ENCODE measurements around the gene TBXA2R. TPM values are rescaled to one million over a fixed set of nuclear protein-coding genes. Genes with fewer than 3 reads are reported as not detected.

TBXA2R gene
- total RNA-seq, 2 experiments from 2014 or later = 0.47 to 0.75 TPM

GRCh38 chr19:3604227-3604986 lies 2.3 kb downstream of the TBXA2R start:
- Histone ChIP-seq H3K4me3 (ENCODE audit: low read length) (peak overlapping the region; percentile 49), H3K9me3 (ENCODE audit: control insufficient read depth in 1 of 2, insufficient read depth in 1 of 2, low read length in 2 of 2) (peaks cover 0 to 18% of the 10 kb centered on the region in 2 experiments), H3K36me3 (ENCODE audit: insufficient read depth, low read length) (no peaks in the 10 kb centered on the region), H3K4me1 (ENCODE audit: insufficient read depth, low read length) (peaks cover 40% of the 10 kb centered on the region), H3K27ac (ENCODE audit: low read depth in 1 of 2, low read length in 2 of 2) (no peak overlapping the region), H3K27me3 (ENCODE audit: control insufficient read depth in 1 of 2, insufficient read depth in 2 of 2, low read length in 2 of 2) (peaks cover 0 to 3% of the 10 kb centered on the region in 2 experiments)
- ATAC-seq (ENCODE audit: poor library complexity) (no peak), DNase-seq (no peak)
- Mint-ChIP-seq H3K4me3 (peak overlapping the region; percentile 38), H3K9me3 (no peaks in the 10 kb centered on the region), H3K36me3 (ENCODE audit: low read depth) (no peaks in the 10 kb centered on the region), H3K27me3 (no peaks in the 10 kb centered on the region), H3K4me1 (ENCODE audit: low read depth) (peaks cover 14% of the 10 kb centered on the region), H3K27ac (no peak overlapping the region)
- intact Hi-C loops (cut with DNase I, micrococcal nuclease) = no loop called here
- ChIA-PET POLR2A (interaction anchor here (0.6 to 1.2 kb wide), 9 partner anchors 13 to 158 kb away, joined by 3 to 6 read pairs (median 4); partner anchors contain the start of genes MFSD12 and MRPL54), CTCF (no interaction called here)
- no peak for TF ChIP-seq CTCF (IDR thresholded peaks at IDR 0.05)

- no peak for TF ChIP-seq CTCF (IDR thresholded peaks at IDR 0.05)
- H3K27me3 ChIP-seq (ENCODE audit: control insufficient read depth in 1 of 2, insufficient read depth in 2 of 2, low read length in 2 of 2) = peaks cover 0 to 3% of the 10 kb centered on the region in 2 experiments
- peaks cover 0 to 16% of the 10 kb centered on the region in 2 experiments for H3K9me3 ChIP-seq (ENCODE audit: control insufficient read depth in 1 of 2, insufficient read depth in 1 of 2, low read length in 2 of 2)
- ATAC-seq (ENCODE audit: poor library complexity) (no peak), DNase-seq (no peak)
- H3K4me3 ChIP-seq (ENCODE audit: low read length) = no peak overlapping the region
- H3K4me1 ChIP-seq (ENCODE audit: insufficient read depth, low read length) = peaks cover 37% of the 10 kb centered on the region
- no peak overlapping the region for H3K27ac ChIP-seq (ENCODE audit: low read depth in 1 of 2, low read length in 2 of 2)
- H3K9me3 Mint-ChIP-seq = no peaks in the 10 kb centered on the region
- no peak overlapping the region for H3K27ac Mint-ChIP-seq
- no peaks in the 10 kb centered on the region for H3K36me3 ChIP-seq (ENCODE audit: insufficient read depth, low read length)
- intact Hi-C loops (cut with DNase I, micrococcal nuclease) = no loop called here
- POLR2A ChIA-PET = no interaction called here
- CTCF ChIA-PET = no interaction called here
- no peak overlapping the region for H3K4me3 Mint-ChIP-seq
- H3K27me3 Mint-ChIP-seq = no peaks in the 10 kb centered on the region
- no peaks in the 10 kb centered on the region for H3K36me3 Mint-ChIP-seq (ENCODE audit: low read depth)
- peaks cover 12% of the 10 kb centered on the region for H3K4me1 Mint-ChIP-seq (ENCODE audit: low read depth)
Observed at GRCh38 chr19:3603121-3603811, 3.4 kb downstream of the TBXA2R start.

GRCh38 chr19:3601021-3601420 lies 5.7 kb downstream of the TBXA2R start:
- intact Hi-C loops (cut with DNase I, micrococcal nuclease) = no loop called here
- H3K9me3 Mint-ChIP-seq = no peaks in the 10 kb centered on the region
- Histone ChIP-seq H3K4me1 (ENCODE audit: insufficient read depth, low read length) (peaks cover 20% of the 10 kb centered on the region), H3K9me3 (ENCODE audit: control insufficient read depth in 1 of 2, insufficient read depth in 1 of 2, low read length in 2 of 2) (peaks cover 0 to 7% of the 10 kb centered on the region in 2 experiments), H3K4me3 (ENCODE audit: low read length) (no peak overlapping the region), H3K27me3 (ENCODE audit: control insufficient read depth in 1 of 2, insufficient read depth in 2 of 2, low read length in 2 of 2) (peaks cover 0 to 3% of the 10 kb centered on the region in 2 experiments), H3K27ac (ENCODE audit: low read depth in 1 of 2, low read length in 2 of 2) (no peak overlapping the region), H3K36me3 (ENCODE audit: insufficient read depth, low read length) (no peaks in the 10 kb centered on the region)
- DNase-seq (no peak), ATAC-seq (ENCODE audit: poor library complexity) (no peak)
- H3K27me3 Mint-ChIP-seq = no peaks in the 10 kb centered on the region
- CTCF ChIA-PET = no interaction called here
- no peak overlapping the region for H3K27ac Mint-ChIP-seq
- no peak for TF ChIP-seq CTCF (IDR thresholded peaks at IDR 0.05)
- POLR2A ChIA-PET = no interaction called here
- H3K4me1 Mint-ChIP-seq (ENCODE audit: low read depth) = no peaks in the 10 kb centered on the region
- H3K36me3 Mint-ChIP-seq (ENCODE audit: low read depth) = no peaks in the 10 kb centered on the region
- H3K4me3 Mint-ChIP-seq = no peak overlapping the region

Measured in CD4-positive, alpha-beta T cell (primary cell).